BJ (cell line): ENCODE results near the gene TBC1D21. TPM values are rescaled to one million over a fixed set of nuclear protein-coding genes. Genes with fewer than 3 reads are reported as not detected.

Source experiments
- CTCF ChIA-PET: fragments of 350-600 bp; formaldehyde crosslinking; extraction: SDS; loops from one replicate; lab custom pipeline; 2021; ENCODE audit warnings: antibody characterized with exemption, inconsistent platforms; lab: Yijun Ruan, JAX
- POLR2A ChIA-PET: fragments of 300-600 bp; sonication (Branson Sonifier 250); formaldehyde crosslinking; extraction: SDS; loops from one replicate; lab custom pipeline; 2021; ENCODE audit warnings: antibody characterized with exemption; lab: Charles Lee
- DNase-seq: peaks from one replicate; pipeline ENCODE4 v3.0.0-alpha.2; 2011; ENCODE audit warnings: low read depth
- H3K27me3 ChIP-seq: 2 replicates; pipeline ENCODE4 v1.6.0; 2011; ENCODE audit warnings: low read length; ENCODE audit not compliant: control insufficient read depth, insufficient read depth
- H3K36me3 ChIP-seq: 2 replicates; pipeline ENCODE4 v1.5.1; 2011; ENCODE audit warnings: low read length; ENCODE audit not compliant: control insufficient read depth, insufficient read depth
- H3K4me3 ChIP-seq: 2 replicates; pipeline ENCODE4 v1.5.1; 2011; ENCODE audit warnings: low read depth, mild to moderate bottlenecking, control low read depth, low read length
- polyA plus RNA-seq: library from polyadenylated mRNA; depleted of rRNA; stranded (reverse); fragments of >200 nt; gene quantifications from 2 replicates; pipeline ENCODE4 v1.2.3, GENCODE V29; 2011
- TF ChIP-seq, protein P1 (sequence below): IDR thresholded peaks from 2 replicates; pipeline ENCODE4 v1.5.1; 2011; ENCODE audit warnings: low read depth, mild to moderate bottlenecking, control low read depth, inconsistent platforms, low read length, moderate library complexity; ENCODE audit not compliant: insufficient read depth

Gene TBC1D21
- polyA plus RNA-seq, 1 experiment: not detected

DNA sequence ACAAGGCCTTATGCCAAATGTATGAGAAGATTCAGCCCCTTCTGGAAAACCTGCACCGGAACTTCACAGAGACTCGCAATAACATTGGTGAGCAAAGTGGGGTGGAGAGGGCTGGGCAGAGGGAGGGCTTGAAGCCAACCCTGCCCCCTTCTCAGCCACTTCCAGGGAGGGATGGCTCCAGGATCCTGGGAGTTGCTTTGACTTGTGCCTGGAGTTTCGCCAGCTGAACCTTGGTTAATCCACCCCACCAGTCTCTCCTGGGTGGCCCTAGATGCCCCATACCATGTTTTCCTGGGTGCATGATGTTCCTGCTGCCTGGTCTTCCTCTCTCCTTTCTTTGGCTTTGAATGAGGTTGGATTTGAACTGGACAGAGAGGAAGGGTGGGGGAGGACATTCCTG lies 10.8 kb downstream of the TBC1D21 start:
- TF ChIP-seq, protein P1, sequence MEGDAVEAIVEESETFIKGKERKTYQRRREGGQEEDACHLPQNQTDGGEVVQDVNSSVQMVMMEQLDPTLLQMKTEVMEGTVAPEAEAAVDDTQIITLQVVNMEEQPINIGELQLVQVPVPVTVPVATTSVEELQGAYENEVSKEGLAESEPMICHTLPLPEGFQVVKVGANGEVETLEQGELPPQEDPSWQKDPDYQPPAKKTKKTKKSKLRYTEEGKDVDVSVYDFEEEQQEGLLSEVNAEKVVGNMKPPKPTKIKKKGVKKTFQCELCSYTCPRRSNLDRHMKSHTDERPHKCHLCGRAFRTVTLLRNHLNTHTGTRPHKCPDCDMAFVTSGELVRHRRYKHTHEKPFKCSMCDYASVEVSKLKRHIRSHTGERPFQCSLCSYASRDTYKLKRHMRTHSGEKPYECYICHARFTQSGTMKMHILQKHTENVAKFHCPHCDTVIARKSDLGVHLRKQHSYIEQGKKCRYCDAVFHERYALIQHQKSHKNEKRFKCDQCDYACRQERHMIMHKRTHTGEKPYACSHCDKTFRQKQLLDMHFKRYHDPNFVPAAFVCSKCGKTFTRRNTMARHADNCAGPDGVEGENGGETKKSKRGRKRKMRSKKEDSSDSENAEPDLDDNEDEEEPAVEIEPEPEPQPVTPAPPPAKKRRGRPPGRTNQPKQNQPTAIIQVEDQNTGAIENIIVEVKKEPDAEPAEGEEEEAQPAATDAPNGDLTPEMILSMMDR: no peak
- peaks cover 21% of the 10 kb centered on the region for H3K27me3 ChIP-seq
- DNase-seq: no peak
- no peaks in the 10 kb centered on the region for H3K36me3 ChIP-seq
- H3K4me3 ChIP-seq: no peak overlapping the region
- POLR2A ChIA-PET: no interaction called here
- CTCF ChIA-PET: interaction anchor here (1.5 to 3.0 kb wide), 2 partner anchors 12 to 13 kb away, joined by 5 to 9 read pairs; no protein-coding TSS in a partner anchor

DNA sequence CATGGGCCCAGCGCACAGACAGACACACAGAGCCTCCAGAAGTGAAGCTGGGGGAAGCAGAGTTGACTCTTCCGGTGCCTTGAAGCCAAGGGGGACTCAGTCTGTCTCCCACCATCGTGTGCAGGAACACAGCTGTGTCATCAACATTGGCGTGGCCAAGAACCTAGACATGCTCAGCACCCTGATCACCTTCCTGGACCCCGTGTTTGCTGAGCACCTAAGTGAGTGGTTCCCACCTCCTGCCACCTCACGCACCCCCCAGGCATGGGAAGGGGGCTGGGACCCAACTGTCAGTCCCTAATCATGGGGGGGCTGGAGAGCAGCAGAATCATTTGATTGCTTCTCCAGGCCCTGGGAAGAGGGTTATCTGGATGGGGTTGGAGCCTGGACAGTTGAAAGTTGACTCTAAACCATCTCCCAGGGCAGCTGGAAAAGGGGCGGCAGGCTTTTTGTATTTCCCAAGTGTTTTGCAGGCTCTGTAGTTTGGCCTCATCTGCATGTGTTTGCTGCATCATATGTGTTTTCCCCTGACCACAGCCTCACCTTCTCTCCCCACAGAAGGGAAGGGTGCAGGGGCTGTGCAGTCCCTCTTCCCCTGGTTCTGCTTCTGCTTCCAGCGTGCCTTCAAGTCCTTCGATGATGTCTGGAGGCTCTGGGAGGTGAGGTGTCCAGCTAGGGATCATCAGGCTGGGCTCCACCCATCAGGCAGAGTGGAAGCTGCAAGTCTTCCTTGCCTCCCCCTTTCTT lies 12.8 kb downstream of the TBC1D21 start:
- Histone ChIP-seq H3K4me3 (no peak overlapping the region), H3K36me3 (no peaks in the 10 kb centered on the region), H3K27me3 (peaks cover 24% of the 10 kb centered on the region)
- DNase-seq: no peak
- ChIA-PET POLR2A (no interaction called here), CTCF (interaction anchor here (0.9 to 3.0 kb wide), 3 partner anchors 11 to 13 kb away, joined by 3 to 9 read pairs (median 4); no protein-coding TSS in a partner anchor)
- TF ChIP-seq, protein P1: no peak

DNA sequence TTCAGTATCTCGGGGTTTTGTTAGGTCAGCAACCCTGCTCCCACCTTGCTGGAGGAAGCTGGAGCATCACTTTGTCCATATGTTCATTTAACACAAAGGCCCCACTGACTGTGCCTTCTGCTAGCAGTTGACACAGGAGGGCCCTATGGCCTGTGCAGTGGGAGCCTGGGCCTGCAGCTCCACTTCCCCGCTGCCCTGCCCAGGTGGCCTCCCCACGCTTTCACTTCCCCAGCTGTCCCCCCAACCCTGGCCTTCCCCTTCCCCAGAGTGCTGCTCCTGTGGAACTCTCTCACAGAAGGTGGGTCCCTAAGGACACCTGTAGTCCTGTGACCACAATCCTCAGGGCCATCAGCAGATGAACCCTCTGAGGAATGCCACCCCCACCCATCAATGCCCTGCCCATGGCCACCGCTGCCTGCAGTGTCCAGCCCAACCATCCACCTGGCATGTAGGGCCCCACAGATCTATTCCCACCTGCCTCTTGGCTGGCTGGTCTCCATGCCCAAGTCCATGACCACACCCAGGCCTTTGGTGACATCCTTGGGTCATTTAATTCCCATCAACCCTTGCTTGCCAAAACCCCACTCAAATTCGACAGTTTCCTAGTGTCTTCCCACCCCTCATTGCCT lies 13.5 kb downstream of the TBC1D21 start:
- DNase-seq: no peak
- ChIA-PET POLR2A (no interaction called here), CTCF (interaction anchor here (0.9 to 3.0 kb wide), 2 partner anchors 11 to 12 kb away, joined by 3 to 9 read pairs; no protein-coding TSS in a partner anchor)
- Histone ChIP-seq H3K4me3 (no peak overlapping the region), H3K27me3 (peaks cover 19% of the 10 kb centered on the region), H3K36me3 (no peaks in the 10 kb centered on the region)
- TF ChIP-seq, protein P1: no peak

DNA sequence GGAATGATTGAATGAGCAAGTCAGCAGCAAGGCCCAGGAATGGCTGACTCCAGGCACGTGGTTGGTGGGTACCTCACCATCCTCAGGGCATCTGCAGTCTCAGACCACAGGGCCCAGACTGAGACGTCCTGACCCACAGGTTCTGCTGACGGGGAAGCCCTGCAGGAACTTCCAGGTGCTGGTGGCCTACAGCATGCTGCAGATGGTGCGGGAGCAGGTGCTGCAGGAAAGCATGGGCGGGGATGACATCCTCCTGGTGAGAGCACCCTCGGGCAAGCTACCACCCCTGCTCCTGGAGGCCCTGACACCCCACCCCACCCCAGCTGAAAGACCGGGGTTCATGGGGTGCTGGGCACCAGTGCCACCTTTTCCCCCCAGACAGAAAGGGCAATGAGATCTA lies 14.1 kb downstream of the TBC1D21 start:
- TF ChIP-seq, protein P1: no peak
- CTCF ChIA-PET: interaction anchor here (1.1 to 2.6 kb wide), 2 partner anchors 10 to 20 kb away, joined by 4 to 15 read pairs; no protein-coding TSS in a partner anchor
- POLR2A ChIA-PET: no interaction called here

More for the DNA sequence above, 14.1 kb downstream of the TBC1D21 start:
- H3K27me3 ChIP-seq: peaks cover 18% of the 10 kb centered on the region
- no peak overlapping the region for H3K4me3 ChIP-seq
- no peak for DNase-seq
- no peaks in the 10 kb centered on the region for H3K36me3 ChIP-seq
